Measurements from ENCODE around the gene SMIM13.

DNA sequence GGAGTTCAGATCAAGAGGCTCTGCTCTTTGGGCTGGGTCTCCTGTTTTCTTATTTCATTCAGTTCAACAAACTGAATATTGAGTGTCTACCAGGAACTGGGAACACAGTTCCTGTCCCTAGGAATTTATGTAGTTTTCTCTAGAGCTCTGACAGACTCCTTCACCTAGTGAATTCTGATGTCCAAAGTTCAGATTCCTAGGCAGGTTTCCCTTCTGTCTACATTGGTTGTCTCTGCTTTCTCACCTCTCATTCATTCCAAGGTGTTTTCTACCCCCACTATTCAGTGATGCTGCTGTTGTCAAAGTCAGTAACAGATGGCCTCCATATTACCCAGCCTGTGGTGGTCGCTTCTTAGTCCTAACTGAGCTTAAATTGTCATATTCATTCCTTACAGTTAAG is 4.4 kb downstream of the SMIM13 start:
- TF ChIP-seq, protein P1, sequence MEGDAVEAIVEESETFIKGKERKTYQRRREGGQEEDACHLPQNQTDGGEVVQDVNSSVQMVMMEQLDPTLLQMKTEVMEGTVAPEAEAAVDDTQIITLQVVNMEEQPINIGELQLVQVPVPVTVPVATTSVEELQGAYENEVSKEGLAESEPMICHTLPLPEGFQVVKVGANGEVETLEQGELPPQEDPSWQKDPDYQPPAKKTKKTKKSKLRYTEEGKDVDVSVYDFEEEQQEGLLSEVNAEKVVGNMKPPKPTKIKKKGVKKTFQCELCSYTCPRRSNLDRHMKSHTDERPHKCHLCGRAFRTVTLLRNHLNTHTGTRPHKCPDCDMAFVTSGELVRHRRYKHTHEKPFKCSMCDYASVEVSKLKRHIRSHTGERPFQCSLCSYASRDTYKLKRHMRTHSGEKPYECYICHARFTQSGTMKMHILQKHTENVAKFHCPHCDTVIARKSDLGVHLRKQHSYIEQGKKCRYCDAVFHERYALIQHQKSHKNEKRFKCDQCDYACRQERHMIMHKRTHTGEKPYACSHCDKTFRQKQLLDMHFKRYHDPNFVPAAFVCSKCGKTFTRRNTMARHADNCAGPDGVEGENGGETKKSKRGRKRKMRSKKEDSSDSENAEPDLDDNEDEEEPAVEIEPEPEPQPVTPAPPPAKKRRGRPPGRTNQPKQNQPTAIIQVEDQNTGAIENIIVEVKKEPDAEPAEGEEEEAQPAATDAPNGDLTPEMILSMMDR (conservative IDR thresholded peaks at IDR 0.05; ENCODE audit: low read length), result no peak
- no peak for TF ChIP-seq EZH2phosphoT487 (IDR thresholded peaks at IDR 0.05; ENCODE audit: borderline replicate concordance, low read depth, low read length)

Measured in OCI-LY7 (cell line).